OCI-LY7 (cell line): ENCODE results near the gene OR5M11.

ENCODE experiments used
- EZH2phosphoT487 ChIP-seq: fragments of 200-600 bp; sonication (generic); IDR thresholded peaks from 2 replicates; pipeline ENCODE4 v1.6.1; 2018; ENCODE audit warnings: low read depth, borderline replicate concordance, mild to moderate bottlenecking, mixed run types, antibody characterized with exemption, low read length, moderate library complexity, mixed read lengths
- TF ChIP-seq, protein P1 (sequence below): fragments of 200-600 bp; sonication (generic); conservative IDR thresholded peaks from 2 replicates; pipeline ENCODE4 v1.5.1; 2014; ENCODE audit warnings: mild to moderate bottlenecking, antibody characterized with exemption, low read length, moderate library complexity, mixed read lengths

DNA sequence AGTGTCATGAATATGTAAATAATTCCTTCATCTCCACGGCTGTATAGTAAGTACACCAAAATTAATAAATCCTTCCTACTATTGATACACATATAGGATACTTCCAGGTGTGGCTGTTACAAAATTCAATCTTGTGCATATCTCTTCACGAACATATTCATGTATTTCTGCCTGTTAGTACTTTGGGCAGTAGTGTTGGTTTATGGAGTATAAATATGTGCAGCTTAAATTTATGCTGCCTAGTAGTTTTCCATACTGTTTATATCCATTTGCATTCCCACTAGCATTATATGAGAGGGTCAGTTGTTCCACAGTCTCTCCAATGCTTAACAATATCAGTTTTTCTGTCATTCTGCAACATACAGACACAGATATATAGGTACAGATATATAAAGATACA is 47.9 kb downstream of the OR5M11 start:
- TF ChIP-seq, protein P1, sequence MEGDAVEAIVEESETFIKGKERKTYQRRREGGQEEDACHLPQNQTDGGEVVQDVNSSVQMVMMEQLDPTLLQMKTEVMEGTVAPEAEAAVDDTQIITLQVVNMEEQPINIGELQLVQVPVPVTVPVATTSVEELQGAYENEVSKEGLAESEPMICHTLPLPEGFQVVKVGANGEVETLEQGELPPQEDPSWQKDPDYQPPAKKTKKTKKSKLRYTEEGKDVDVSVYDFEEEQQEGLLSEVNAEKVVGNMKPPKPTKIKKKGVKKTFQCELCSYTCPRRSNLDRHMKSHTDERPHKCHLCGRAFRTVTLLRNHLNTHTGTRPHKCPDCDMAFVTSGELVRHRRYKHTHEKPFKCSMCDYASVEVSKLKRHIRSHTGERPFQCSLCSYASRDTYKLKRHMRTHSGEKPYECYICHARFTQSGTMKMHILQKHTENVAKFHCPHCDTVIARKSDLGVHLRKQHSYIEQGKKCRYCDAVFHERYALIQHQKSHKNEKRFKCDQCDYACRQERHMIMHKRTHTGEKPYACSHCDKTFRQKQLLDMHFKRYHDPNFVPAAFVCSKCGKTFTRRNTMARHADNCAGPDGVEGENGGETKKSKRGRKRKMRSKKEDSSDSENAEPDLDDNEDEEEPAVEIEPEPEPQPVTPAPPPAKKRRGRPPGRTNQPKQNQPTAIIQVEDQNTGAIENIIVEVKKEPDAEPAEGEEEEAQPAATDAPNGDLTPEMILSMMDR, result no peak
- TF ChIP-seq EZH2phosphoT487, result no peak
